Measurements from ENCODE around the gene POLDIP3.
A peak's percentile ranks its signal among the peaks of the same experiment; 100 is the strongest.

Gene POLDIP3

GRCh38 chr22:42614312-42615091 is at the start of gene POLDIP3:
POLDIP3 (minus strand) TSS chr22:42614883; CDS start chr22:42614857, 26 bp downstream.
- peak; percentile 98 for DNase-seq (ENCODE audit: extremely low read depth, low read depth)
- TF ChIP-seq CTCF (IDR thresholded peaks at IDR 0.05; ENCODE audit: low read depth, low read length): peak; percentile 26

- peak; percentile 83 for TF ChIP-seq CTCF (IDR thresholded peaks at IDR 0.05; ENCODE audit: low read depth, low read length)
- no peak for DNase-seq (ENCODE audit: extremely low read depth, low read depth)
Measured at GRCh38 chr22:42661985-42662831, 47.5 kb upstream of the POLDIP3 start.

GRCh38 chr22:42656578-42656977 is 41.9 kb upstream of the POLDIP3 start:
- no peak for TF ChIP-seq CTCF (IDR thresholded peaks at IDR 0.05; ENCODE audit: low read depth, low read length)
- no peak for DNase-seq (ENCODE audit: extremely low read depth, low read depth)

- TF ChIP-seq CTCF (IDR thresholded peaks at IDR 0.05; ENCODE audit: low read depth, low read length): no peak
- DNase-seq (ENCODE audit: extremely low read depth, low read depth): no peak
Measured at GRCh38 chr22:42655693-42656092, 41.0 kb upstream of the POLDIP3 start.

GRCh38 chr22:42654436-42655073 is 39.9 kb upstream of the POLDIP3 start:
- DNase-seq (ENCODE audit: extremely low read depth, low read depth): no peak
- no peak for TF ChIP-seq CTCF (IDR thresholded peaks at IDR 0.05; ENCODE audit: low read depth, low read length)

GRCh38 chr22:42653999-42654398 is 39.3 kb upstream of the POLDIP3 start:
- no peak for DNase-seq (ENCODE audit: extremely low read depth, low read depth)
- TF ChIP-seq CTCF (IDR thresholded peaks at IDR 0.05; ENCODE audit: low read depth, low read length): no peak

Measured in AG09319 (cell line).